ENCODE data around the gene RUFY2. TPM values are rescaled to one million over a fixed set of nuclear protein-coding genes. Genes with fewer than 3 reads are reported as not detected.
A peak's percentile ranks its signal among the peaks of the same experiment; 100 is the strongest.

RUFY2 gene
- total RNA-seq, 1 donor: 35.5 TPM

DNA sequence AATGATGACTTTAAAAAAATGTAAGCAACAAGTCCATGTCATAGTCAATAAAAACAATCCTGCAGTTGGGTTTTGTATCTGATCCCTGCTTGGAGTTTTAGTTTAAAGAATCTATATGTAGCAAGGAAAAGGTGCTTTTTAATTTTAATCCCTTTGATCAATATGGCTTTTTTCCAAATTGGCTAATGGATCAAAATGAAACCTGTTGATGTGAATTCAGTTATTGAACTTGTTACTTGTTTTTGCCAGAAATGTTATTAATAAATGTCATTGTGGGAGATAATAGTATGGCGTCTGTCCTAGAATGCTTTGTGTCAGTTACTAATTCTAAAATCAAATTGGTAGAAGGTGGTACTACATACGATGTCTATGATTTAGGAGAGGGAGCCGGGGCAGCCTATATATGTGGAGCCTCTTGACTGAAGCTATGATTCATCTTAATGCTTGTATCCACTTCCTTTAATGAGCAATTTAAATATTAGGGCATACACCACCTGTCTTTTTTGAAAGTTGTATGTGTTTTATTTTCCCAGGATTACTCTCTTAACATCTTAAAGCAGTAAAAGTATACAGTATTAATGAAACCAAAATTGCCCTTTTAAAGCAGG is 64.1 kb downstream of the RUFY2 start:
- TF ChIP-seq, protein P1, sequence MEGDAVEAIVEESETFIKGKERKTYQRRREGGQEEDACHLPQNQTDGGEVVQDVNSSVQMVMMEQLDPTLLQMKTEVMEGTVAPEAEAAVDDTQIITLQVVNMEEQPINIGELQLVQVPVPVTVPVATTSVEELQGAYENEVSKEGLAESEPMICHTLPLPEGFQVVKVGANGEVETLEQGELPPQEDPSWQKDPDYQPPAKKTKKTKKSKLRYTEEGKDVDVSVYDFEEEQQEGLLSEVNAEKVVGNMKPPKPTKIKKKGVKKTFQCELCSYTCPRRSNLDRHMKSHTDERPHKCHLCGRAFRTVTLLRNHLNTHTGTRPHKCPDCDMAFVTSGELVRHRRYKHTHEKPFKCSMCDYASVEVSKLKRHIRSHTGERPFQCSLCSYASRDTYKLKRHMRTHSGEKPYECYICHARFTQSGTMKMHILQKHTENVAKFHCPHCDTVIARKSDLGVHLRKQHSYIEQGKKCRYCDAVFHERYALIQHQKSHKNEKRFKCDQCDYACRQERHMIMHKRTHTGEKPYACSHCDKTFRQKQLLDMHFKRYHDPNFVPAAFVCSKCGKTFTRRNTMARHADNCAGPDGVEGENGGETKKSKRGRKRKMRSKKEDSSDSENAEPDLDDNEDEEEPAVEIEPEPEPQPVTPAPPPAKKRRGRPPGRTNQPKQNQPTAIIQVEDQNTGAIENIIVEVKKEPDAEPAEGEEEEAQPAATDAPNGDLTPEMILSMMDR (IDR thresholded peaks at IDR 0.05; ENCODE audit: extremely low read depth, low read depth, low read length): no peak
- DNase-seq (ENCODE audit: insufficient read length, low spot score, missing footprints): no peak
- H3K27ac ChIP-seq (ENCODE audit: low read depth, low read length): no peak overlapping the region
- peaks cover 26% of the 10 kb centered on the region for H4K20me1 ChIP-seq (ENCODE audit: insufficient read depth, low read length)
- peaks cover 46% of the 10 kb centered on the region for H3K79me2 ChIP-seq (ENCODE audit: insufficient read depth, low read length)
- no peak overlapping the region for H3K4me2 ChIP-seq (ENCODE audit: insufficient read depth, low read length)
- H3K4me1 ChIP-seq (ENCODE audit: insufficient read depth, low read length): peaks cover 4% of the 10 kb centered on the region
- H3K9me3 ChIP-seq (ENCODE audit: low read depth, low read length): no peaks in the 10 kb centered on the region
- no peaks in the 10 kb centered on the region for H3K27me3 ChIP-seq (ENCODE audit: insufficient read depth, low read length)
- no peak overlapping the region for H2AFZ ChIP-seq (ENCODE audit: low read length)
- peaks cover 84% of the 10 kb centered on the region for H3K36me3 ChIP-seq (ENCODE audit: insufficient read depth, low read length)
- no peak overlapping the region for H3K4me3 ChIP-seq (ENCODE audit: insufficient read depth, low read length)

DNA sequence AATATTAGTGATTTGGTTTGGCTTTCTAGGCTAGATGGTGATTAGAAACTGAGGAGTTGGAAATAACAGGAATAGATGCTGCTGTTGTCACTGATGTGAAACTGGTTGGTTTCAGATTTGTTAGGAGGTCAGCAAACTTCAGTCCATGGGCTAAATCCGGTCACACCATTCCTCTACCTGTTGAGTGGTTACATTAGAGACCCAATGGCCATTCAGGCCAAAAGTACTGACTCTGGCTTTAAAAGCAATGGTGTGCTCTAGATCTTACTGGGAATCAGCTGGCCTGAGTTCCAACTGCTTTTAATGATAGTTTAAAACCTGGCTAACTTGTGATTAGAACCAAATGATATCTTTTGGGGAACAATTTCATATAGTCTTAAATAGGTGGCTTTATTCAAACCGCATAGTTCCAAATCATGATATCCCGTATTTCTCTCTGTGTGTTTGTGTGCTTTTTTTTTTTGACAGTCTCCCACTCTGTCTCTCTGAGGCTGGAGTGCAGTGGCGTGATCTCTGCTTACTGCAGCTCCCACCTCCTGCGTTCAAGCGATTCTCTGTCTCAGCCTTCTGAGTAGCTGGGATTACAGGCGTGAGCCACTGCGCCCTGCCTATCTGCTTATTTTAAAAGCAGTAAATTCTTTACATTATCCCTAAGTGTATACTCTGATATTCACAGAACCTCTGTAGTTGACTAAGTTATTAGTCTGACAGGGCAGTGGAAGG is 66.6 kb downstream of the RUFY2 start:
- Histone ChIP-seq H3K4me1 (ENCODE audit: insufficient read depth, low read length) (peaks cover 24% of the 10 kb centered on the region), H3K9me3 (ENCODE audit: low read depth, low read length) (no peaks in the 10 kb centered on the region), H3K36me3 (ENCODE audit: insufficient read depth, low read length) (peaks cover 86% of the 10 kb centered on the region), H3K27me3 (ENCODE audit: insufficient read depth, low read length) (no peaks in the 10 kb centered on the region), H3K4me3 (ENCODE audit: insufficient read depth, low read length) (no peak overlapping the region), H3K79me2 (ENCODE audit: insufficient read depth, low read length) (peaks cover 71% of the 10 kb centered on the region), H3K4me2 (ENCODE audit: insufficient read depth, low read length) (no peak overlapping the region), H4K20me1 (ENCODE audit: insufficient read depth, low read length) (peaks cover 47% of the 10 kb centered on the region), H2AFZ (ENCODE audit: low read length) (no peak overlapping the region), H3K27ac (ENCODE audit: low read depth, low read length) (no peak overlapping the region)
- TF ChIP-seq, protein P1 (IDR thresholded peaks at IDR 0.05; ENCODE audit: extremely low read depth, low read depth, low read length): no peak
- DNase-seq (ENCODE audit: insufficient read length, low spot score, missing footprints): no peak

DNA sequence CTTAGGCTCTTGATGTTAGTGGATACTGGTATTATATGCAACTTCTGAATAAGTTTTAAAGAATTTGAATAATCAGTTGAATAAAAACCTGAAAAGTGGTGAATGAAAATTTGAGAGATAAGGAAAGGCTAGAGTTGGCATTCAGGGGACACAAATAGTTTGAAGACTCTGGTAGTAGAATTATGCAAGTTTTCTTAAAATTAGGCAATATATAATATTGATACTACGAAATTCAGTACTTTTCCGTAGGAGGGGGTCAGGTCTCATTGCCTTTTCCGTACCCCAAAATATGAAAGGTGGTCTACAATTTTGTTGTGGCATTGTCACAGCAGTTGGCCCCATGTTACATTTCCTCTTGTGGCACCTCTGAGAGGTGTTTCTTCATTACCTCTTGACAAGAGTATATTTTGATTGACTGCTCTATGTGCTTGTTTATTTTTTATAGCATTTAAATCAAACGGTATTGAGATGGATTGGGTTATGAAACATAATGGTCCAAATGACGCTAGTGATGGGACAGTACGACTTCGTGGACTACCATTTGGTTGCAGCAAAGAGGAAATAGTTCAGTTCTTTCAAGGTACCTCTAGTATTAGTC is 70.2 kb downstream of the RUFY2 start:
- H3K27ac ChIP-seq (ENCODE audit: low read depth, low read length): no peak overlapping the region
- H3K4me3 ChIP-seq (ENCODE audit: insufficient read depth, low read length): peak overlapping the region; percentile 12
- H3K27me3 ChIP-seq (ENCODE audit: insufficient read depth, low read length): no peaks in the 10 kb centered on the region
- peak overlapping the region; percentile 92 for H3K4me2 ChIP-seq (ENCODE audit: insufficient read depth, low read length)
- H4K20me1 ChIP-seq (ENCODE audit: insufficient read depth, low read length): peaks cover 71% of the 10 kb centered on the region
- H3K9me3 ChIP-seq (ENCODE audit: low read depth, low read length): no peaks in the 10 kb centered on the region
- H3K4me1 ChIP-seq (ENCODE audit: insufficient read depth, low read length): peaks cover 33% of the 10 kb centered on the region
- DNase-seq (ENCODE audit: insufficient read length, low spot score, missing footprints): no peak
- TF ChIP-seq, protein P1 (IDR thresholded peaks at IDR 0.05; ENCODE audit: extremely low read depth, low read depth, low read length): no peak
- peaks cover 49% of the 10 kb centered on the region for H3K36me3 ChIP-seq (ENCODE audit: insufficient read depth, low read length)
- H3K79me2 ChIP-seq (ENCODE audit: insufficient read depth, low read length): peaks cover 100% of the 10 kb centered on the region
- H2AFZ ChIP-seq (ENCODE audit: low read length): no peak overlapping the region
